ENCODE results near the gene RPL13A.

GRCh38 chr19:49451430-49452181 lies 35.8 kb upstream of the RPL13A start, which contains the start of gene PIH1D1:
- TF ChIP-seq TBL1XR1 (IDR thresholded peaks at IDR 0.05; ENCODE audit: low read length in 2 of 2) (0 out of 4 replicates have a peak, but pooled peaks of 1 of the 2 experiments have one; percentile 19), CBX5 (IDR thresholded peaks at IDR 0.05; ENCODE audit: borderline replicate concordance, low read depth) (no peak), NFE2 (IDR thresholded peaks at IDR 0.05; ENCODE audit: low read depth) (no peak), HNRNPLL (IDR thresholded peaks at IDR 0.05; ENCODE audit: low read depth, low read length, poor library complexity, severe bottlenecking) (peak; percentile 11), POLR2A (conservative IDR thresholded peaks at IDR 0.05) (peak; percentile 87), U2AF2 (optimal IDR thresholded peaks at IDR 0.05; ENCODE audit: low read depth, low read length) (no peak), ZNF561 (CRISPR knock-in tag; conservative IDR thresholded peaks at IDR 0.05) (no peak), ZNF717 (CRISPR knock-in tag; IDR thresholded peaks at IDR 0.05) (no peak)
